Ramos (cell line): ENCODE data around the gene USP9Y.
"Not testable (repeated sequence)": the region's sequence is repeated elsewhere in the genome, so short reads cannot be mapped to it uniquely, and the experiment has no call there.

Experiments used
- in situ Hi-C: fragments of 300-500 bp; cut with MboI; formaldehyde crosslinking; loops from one replicate; pipeline ENCODE4 v1.14.3; 2022; ENCODE audit warnings: low sequenced_read_pairs; ENCODE audit not compliant: unreplicated experiment

USP9Y gene, protein sequence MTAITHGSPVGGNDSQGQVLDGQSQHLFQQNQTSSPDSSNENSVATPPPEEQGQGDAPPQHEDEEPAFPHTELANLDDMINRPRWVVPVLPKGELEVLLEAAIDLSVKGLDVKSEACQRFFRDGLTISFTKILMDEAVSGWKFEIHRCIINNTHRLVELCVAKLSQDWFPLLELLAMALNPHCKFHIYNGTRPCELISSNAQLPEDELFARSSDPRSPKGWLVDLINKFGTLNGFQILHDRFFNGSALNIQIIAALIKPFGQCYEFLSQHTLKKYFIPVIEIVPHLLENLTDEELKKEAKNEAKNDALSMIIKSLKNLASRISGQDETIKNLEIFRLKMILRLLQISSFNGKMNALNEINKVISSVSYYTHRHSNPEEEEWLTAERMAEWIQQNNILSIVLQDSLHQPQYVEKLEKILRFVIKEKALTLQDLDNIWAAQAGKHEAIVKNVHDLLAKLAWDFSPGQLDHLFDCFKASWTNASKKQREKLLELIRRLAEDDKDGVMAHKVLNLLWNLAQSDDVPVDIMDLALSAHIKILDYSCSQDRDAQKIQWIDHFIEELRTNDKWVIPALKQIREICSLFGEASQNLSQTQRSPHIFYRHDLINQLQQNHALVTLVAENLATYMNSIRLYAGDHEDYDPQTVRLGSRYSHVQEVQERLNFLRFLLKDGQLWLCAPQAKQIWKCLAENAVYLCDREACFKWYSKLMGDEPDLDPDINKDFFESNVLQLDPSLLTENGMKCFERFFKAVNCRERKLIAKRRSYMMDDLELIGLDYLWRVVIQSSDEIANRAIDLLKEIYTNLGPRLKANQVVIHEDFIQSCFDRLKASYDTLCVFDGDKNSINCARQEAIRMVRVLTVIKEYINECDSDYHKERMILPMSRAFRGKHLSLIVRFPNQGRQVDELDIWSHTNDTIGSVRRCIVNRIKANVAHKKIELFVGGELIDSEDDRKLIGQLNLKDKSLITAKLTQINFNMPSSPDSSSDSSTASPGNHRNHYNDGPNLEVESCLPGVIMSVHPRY (N-terminal part only)

DNA sequence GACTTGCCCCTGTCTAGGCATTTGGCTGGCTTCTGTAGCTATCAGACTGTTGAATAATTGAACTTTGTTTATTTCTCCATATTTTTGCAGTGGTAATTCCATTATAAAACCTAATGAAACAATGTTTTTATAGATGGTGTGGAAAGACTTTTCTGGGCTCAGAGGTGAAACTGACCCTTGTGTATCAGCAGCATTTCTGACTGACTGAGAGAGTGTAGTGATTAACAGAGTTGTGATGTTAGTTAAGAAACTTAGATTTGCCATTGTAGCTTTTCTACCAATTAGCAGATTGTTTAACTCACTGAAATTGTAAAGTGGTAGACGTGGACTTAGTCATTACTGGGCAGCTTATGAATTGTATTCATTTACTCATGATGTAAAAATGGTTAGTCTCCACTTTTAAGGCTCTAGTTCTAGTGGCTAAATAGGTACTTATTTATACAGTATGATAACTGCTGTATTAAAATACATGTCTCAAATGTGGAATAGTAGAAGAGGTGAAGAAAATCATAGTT, at the start of gene USP9Y:
Gene USP9Y, plus strand, starts transcription at position 51 of the 515 bp plus-strand sequence. CDS start 8,217 bp downstream, outside the sequence.
- in situ Hi-C loops, result no loop called here

DNA sequence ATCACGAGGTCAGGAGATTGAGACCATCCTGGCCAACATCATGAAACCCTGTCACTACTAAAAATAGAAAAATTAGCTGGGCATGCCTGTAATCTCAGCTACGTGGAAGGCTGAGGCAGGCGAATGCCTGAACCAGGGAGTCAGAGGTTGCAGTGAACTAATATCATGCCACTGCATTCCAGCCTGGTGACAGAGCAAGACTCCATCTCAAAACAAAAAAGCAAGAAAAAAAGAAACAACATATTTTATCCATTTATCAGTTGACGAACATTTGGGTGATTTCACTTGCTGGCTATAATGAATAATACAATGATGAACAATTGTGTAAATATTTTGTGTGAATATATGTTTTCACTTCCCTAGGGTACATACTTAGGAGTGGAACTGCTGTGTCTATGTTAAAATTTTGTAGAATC, 49.4 kb upstream of the USP9Y start:
- in situ Hi-C loops, result no loop called here

DNA sequence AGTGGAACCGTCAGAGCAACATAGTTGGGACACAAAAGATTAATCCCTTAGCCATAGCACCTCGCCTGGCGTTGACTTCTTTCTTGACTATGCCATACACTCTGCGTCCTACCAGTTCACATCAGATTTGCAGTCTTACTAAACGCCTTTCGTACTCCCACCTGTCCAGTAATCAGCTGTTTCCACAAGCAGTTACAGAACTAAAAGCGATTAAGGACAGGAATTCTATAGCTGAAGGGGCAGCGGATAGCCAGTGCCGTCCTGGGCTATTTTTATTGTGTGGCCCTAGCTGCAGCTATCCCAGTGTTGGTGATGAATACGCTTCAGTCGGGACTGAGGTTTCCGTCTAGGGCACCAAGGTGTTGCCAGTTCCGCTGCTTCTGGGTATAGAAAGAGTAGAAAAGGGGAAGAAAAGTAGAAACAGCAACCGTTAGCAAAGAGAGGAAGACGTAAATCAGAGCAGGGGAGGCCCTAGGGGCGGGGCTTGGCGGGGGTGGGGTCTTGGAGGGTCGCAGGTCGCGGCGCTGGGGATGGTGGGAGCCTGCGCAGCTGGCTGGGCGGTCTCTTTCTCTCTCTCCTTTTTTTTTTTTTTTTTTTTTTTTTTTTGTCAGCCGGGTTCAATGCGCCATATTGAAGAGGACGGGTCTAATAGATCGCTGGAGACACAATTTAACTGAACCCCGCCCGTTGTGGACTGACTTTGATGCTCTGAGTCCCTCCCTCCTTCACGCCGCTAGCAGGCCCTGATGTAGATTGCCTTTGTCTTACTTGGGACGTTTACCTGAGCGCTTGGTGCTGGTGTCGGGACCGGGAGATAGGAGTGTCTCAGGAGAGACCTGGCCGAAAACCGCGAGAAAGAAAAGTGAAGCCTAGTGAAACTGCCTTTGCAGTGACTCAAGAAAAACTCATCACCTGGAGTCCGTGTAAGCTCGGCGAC, 39.0 kb upstream of the USP9Y start:
- in situ Hi-C loops, result no loop called here

DNA sequence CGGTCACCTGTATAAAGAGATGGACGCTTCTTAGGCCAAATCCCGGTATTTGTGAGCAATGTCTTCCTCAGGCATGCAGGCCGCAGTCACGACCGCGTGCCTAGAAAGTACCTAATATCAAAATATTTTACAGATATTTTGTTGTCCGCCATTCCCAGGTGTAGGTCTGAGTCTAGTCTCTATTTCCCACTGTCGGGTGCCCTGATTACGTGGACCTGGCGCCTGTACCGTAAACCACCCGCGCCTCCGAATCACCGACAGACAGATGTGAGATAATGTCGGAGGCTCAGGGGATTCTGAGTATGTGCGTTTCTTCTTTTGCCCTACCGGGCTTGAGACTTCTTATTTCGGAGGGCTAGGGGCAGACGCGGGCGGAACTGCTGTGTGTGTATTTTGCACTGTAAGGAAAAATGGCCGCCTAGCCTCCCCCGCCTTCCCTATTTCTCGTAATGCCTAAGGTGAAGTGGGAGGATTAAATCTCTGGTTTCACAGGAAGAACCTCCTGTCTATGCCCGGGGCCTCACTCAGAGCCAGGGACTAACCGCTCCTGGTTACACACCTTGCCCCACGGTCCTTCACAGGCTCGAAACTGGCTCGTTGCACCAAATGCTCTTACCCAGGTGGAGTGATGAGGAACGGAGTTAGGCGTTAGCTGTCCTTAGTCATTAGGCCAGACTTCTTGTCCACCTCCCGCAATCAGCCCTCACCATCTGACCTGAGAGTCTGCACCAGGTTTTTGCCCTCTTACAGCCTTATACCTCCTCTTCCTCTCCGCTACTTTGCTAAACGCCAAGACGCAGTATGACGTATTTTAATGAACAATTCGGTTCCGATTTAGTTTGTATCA, 38.1 kb upstream of the USP9Y start:
- in situ Hi-C loops, result no loop called here

DNA sequence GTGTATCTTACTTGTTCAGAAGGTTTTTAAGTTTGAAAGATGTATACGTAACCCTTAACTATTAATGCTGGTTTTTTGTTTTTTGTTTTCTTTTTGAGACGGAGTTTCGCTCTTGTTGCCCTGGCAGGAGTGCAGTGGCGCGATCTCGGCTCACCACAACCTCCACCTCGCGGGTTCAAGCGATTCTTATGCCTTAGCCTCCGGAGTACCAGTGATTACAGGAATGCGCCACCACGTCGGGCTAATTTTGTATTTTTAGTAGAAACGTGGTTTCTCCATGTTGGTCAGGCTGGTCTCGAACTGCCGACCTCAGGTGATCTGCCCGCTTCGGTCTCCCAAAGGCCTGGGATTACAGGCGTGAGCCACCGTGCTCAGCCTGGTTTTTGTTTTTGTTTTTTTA, 37.2 kb upstream of the USP9Y start:
- in situ Hi-C loops, result not testable (repeated sequence)

DNA sequence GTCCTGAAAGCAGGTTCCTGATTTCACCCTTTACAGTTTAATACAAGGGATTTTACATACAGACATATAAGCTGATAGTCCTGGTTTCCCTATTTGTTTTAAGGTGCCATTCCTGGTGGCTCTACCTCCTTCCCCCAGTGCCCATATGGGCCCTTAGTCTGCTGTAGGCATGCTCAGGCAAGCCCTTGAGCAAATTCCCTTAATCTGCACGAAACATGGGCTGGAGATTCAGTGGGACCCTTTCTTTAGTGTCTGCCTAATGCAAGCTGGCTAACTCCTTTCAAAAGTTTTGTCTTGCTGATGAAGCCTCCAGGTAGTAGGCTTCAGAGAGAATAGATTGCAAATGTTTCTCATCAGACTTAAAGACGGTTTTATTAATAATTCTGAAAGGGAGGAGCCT, 22.9 kb upstream of the USP9Y start:
- in situ Hi-C loops, result no loop called here

DNA sequence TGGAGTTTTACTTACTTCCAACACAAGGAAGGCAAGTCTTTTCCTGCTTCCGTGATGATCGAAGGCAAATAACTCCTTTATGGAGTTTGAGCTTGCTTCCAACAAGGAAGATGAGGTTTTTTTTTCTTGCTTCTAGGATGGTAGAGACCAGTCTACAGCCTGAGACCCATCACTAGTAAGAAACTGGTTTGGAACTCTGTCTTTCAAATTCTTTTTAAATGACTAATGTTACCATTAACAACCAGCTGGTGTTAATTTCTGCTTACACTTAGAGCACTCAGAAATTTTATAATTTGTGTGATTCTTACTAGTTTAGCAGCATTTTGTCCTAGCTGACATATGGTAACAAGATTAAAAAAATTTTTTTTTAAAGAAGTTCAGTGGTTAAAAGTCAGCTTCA, 19.5 kb upstream of the USP9Y start:
- in situ Hi-C loops, result no loop called here

DNA sequence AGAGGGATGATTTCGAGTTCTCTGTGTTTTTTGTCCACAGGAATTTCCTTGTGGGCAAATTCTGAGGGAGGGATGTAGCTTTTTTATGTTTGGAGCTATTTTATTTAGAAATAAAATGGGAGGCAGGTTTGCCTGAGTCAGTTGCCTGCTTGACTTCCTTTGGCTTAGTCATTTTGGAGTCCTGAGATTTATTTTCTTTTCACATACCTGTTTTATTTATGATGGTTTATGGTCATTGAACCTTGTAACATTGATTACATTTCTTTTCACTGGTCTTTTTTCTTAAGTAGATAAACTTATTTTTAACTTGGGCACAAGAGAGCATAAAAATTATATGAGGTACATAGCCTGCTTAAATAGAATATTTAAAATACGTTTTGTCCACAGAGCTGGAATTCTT, 12.7 kb upstream of the USP9Y start:
- in situ Hi-C loops, result no loop called here

DNA sequence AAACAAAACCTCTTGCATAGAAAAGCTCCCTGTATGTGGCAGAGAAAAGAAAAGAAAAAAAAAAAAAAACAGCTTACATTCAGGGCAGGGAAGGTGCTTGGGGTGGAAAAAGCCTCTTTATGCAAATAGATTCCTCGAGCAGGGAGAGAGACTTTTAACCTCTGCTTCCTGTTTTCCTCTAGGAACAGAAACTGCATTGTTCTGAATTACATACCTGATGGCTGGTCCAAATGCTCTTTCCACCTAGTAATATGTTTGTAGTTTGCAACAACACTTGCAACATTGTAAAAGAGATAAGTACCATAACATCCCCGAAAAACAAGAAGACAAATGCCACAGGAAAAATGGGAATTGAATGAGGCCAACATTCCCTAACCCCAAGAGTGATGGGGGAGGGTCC, 944 bp upstream of the USP9Y start:
- in situ Hi-C loops, result no loop called here

DNA sequence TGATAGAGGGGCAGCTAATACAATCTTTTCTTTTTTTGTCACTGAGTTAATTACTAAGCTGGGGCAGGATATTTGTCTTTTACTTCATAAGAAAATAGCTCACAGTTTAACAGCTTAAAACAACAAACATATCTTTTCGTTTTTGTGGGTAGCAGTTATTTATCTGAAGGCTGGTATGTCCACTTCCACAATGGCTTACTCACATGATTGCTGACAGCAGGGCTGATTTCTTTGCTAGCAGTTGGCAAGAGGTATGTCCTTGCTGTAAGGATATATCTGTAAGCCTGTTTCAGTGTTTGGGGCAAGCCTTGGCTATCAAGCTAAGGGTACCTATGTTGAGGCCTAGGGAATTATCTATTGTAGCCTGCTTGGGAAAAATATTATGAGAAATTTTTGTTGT, 1.1 kb downstream of the USP9Y start:
- in situ Hi-C loops, result no loop called here

DNA sequence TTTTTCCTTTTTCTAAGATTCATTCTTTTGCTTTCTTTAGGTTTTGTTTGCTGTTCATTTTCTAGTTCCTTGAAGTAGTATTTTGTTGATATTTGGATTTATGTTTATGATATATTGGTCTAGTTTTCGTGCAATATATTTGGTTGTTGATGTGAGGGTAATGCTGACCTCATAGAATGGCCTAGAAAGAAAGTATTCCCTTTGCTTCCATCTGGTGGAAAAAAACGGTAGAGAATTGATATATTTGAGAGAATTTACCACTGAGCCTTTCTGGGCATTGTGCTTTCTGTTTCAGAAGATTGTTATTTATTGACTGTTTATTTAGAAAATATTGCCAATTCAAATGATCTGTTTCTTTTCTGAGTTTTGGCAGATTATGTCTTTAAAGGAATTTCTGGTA, 9.4 kb downstream of the USP9Y start:
- in situ Hi-C loops, result no loop called here

DNA sequence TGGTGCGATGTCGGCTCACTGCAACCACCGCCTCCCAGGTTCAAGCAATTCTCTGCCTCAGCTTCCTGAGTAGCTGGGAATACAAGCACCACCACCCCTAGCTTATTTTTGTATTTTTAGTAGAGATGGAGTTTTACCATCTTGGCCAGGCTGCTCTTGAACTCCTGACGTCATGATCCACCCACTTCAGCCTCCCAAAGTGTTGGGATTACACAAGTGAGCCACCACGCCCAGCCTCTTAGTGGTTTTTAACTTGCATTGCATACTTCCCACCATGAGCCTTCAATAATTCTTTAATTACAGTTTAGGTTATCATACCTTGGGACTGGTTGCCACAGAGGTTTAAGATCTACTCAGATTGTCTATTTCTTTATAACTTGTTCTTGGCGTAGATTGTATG, 14.3 kb downstream of the USP9Y start:
- in situ Hi-C loops, result no loop called here

DNA sequence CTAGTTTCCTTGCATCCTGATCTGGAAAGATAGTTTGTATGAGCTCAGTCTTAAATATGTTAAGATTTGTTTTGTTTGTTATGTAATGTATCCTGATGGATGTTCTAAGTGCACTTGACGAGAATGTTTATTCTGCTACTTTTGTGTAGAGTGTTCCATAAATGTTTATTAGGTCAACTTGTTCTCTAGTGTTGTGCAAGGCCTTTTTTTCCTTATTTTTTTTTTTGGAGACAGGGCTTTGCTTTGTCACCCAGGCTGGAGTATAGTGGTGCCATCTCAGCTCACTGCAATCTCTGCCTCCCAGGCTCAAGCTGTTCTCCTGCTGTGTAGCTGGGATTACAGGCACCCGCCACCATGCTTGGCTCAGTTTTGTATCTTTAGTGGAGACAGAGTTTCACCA, 28.7 kb downstream of the USP9Y start:
- in situ Hi-C loops, result no loop called here

DNA sequence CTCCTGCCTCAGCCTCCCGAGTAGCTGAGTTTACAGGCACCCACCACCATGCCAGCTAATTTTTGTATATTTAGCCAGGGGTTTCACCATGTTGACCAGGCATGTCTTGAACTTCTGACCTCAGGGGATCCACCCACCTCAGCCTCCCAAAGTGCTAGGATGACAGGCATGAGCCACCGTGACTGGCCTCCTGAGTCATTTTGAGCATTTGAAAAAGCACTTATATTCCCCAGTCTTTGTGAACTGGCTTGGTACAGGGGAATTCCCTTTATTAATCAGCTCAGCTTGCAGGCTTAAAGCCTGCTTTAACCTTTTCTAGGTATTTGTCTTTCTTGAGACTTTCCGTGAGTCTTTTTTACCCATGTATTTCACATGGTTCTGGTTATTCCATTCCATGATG, 32.6 kb downstream of the USP9Y start:
- in situ Hi-C loops, result no loop called here

DNA sequence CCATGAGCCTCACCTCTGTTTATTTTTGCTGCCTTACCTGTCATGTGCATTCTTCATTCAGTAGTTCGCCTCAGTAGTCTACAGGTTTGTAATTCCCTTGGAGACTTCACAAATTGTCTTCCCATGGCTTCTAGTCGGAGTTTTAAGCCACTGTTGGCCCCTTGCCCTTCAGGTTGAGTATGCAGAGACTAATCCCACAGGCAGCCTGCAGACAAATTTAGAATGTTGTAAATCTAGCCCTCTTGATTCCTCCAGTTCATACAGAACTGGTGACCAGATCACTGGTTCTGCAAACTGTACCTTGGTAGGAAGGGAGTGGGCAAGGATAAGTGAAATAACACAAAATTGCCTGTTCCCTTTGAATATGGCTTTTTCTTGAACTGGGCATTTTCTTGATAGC, 33.0 kb downstream of the USP9Y start:
- in situ Hi-C loops, result no loop called here

DNA sequence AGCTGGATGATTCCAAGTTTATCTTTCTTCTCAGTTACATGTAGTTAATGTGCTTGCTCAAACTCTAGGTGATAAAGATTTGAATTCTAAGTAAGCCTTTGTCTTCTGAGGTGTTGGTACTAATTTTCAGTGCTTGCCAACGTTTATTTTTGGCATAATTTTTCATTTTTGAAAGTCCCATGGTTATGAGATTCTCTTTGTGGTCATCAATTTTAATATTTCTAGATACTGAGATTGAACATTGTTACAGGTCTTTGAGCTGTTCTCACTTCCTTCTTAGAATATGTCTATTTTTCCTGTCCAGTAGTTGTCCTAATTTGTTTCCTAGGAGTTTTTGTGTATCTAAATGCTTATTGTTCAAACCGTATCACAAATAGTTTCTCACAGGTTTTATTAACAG, 40.4 kb downstream of the USP9Y start:
- in situ Hi-C loops, result no loop called here

DNA sequence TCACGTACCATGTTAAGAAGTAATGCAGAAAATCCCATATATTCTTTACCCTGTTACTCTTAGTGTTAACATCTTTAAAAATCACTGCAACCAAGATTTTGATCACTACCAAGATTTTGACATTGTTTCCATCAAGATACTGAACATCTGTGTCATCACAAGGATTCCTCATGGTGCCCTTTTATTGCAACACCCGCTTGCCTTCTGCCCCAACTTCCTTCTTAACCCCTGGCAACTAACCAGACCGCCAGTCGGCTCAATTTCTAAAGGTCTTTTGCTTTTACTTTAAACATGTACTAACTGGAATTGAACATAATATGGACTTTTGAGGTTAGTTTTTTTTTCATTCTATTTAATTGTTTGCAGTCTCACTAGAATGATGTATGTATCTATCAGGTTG, 41.7 kb downstream of the USP9Y start:
- in situ Hi-C loops, result no loop called here

DNA sequence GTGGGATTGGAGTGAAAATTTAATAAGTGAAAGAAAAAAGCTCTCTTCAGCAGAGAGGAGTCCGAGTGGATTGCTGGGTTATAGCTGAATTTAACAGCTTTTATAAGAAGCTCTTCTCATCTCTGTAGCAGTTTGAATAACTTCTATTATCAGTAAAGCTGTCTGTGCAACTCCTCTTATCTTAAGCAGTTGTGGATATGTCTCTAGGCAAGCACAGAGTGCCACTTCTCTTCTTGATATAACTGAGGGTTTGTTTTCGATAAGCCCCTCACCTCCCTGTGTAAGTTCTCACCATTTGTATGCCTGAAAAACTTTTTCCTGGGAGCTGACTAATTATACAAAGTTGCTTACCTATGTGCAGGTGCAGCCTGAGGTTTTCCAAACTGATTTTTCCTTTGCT, 43.1 kb downstream of the USP9Y start:
- in situ Hi-C loops, result no loop called here

DNA sequence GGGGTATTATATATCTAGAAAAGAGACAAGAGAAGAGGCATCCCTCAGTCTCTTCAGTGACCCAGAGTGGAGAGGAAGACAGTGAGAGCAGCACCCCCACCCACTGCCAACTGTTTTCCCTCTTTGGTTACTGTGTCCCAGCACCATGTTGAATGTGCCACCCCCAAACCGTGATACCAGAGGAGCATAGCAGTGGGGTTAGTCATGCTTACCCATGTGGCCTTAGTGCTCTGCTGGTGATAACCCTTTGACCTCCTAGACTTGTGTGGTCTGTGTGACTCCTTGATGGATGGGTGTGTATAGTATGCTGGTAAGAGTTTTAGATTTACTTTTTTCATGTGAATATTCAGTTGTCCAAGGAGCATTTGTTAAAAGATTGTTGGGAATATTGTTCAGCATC, 48.3 kb downstream of the USP9Y start:
- in situ Hi-C loops, result no loop called here
